GM21737 (cell line): ENCODE results near the gene UHRF1.
"Not testable (repeated sequence)": the region's sequence is repeated elsewhere in the genome, so short reads cannot be mapped to it uniquely, and the experiment has no call there.

Source experiments
- ATAC-seq: cut with Tn5 transposase; IDR thresholded peaks from one replicate; pipeline ENCODE4 v1.9.1; 2021; ENCODE audit warnings: mild to moderate bottlenecking, moderate library complexity; ENCODE audit not compliant: unreplicated experiment

The UHRF1 gene

GRCh38 chr19:4932711-4933110 lies 23.4 kb downstream of the UHRF1 start:
- ATAC-seq: no peak

GRCh38 chr19:4933528-4933927 lies 24.2 kb downstream of the UHRF1 start:
- no peak for ATAC-seq

- no peak for ATAC-seq
Observed at GRCh38 chr19:4935444-4935843, 26.1 kb downstream of the UHRF1 start.

GRCh38 chr19:4937060-4937459 lies 27.8 kb downstream of the UHRF1 start:
- ATAC-seq: no peak

- not testable (repeated sequence) for ATAC-seq
Observed at GRCh38 chr19:4938461-4938860, 29.2 kb downstream of the UHRF1 start.

GRCh38 chr19:4939466-4939865 lies 30.2 kb downstream of the UHRF1 start:
- no peak for ATAC-seq

- not testable (repeated sequence) for ATAC-seq
Observed at GRCh38 chr19:4941638-4942169, 32.4 kb downstream of the UHRF1 start.

GRCh38 chr19:4950650-4951049 lies 41.3 kb downstream of the UHRF1 start:
- not testable (repeated sequence) for ATAC-seq

GRCh38 chr19:4951656-4952055 lies 42.4 kb downstream of the UHRF1 start:
- no peak for ATAC-seq

GRCh38 chr19:4952945-4953344 lies 43.6 kb downstream of the UHRF1 start:
- no peak for ATAC-seq

GRCh38 chr19:4954320-4955149 lies 45.2 kb downstream of the UHRF1 start:
- not testable (repeated sequence) for ATAC-seq

GRCh38 chr19:4955274-4955673 lies 46.0 kb downstream of the UHRF1 start:
- ATAC-seq: no peak

- no peak for ATAC-seq
Observed at GRCh38 chr19:4957981-4958380, 48.7 kb downstream of the UHRF1 start.

- no peak for ATAC-seq
Observed at GRCh38 chr19:4962085-4962619, 52.9 kb downstream of the UHRF1 start.

- ATAC-seq: no peak
Observed at GRCh38 chr19:4965061-4965460, 55.8 kb downstream of the UHRF1 start.

- ATAC-seq: no peak
Observed at GRCh38 chr19:4966591-4966990, 57.3 kb downstream of the UHRF1 start.

GRCh38 chr19:4967738-4968461 lies 58.6 kb downstream of the UHRF1 start:
- ATAC-seq: no peak

- ATAC-seq: peak; percentile 89
Observed at GRCh38 chr19:4968462-4969291, 59.4 kb downstream of the UHRF1 start, which contains the start of gene KDM4B. KDM4B (plus strand) TSS chr19:4969113; CDS start chr19:5032891, 63,778 bp downstream.

GRCh38 chr19:4969292-4969771 lies 60.0 kb downstream of the UHRF1 start:
- peak; percentile 6 for ATAC-seq

- no peak for ATAC-seq
Observed at GRCh38 chr19:4969772-4970531, 60.7 kb downstream of the UHRF1 start.
